Panc1 (cell line): ENCODE results near the gene TBC1D22A. TPM values are rescaled to one million over a fixed set of nuclear protein-coding genes. Genes with fewer than 3 reads are reported as not detected.

Experiments used
- ATAC-seq: fragments of 200-7000 bp; cut with Tn5 transposase; 2 replicates; pipeline ENCODE4 v1.9.1; 2020; ENCODE audit warnings: mild to moderate bottlenecking, moderate library complexity
- BruUV-seq: library from RNA; stranded (reverse); fragments of 400-500 nt; replicated peaks from 2 replicates; lab custom pipeline; 2021; lab: Mats Ljungman, UMichigan
- CTCF ChIA-PET: fragments of 300-600 bp; sonication (Branson Sonifier 250); formaldehyde crosslinking; loops from one replicate; lab custom pipeline; 2022; ENCODE audit warnings: antibody characterized with exemption; lab: Charles Lee
- POLR2A ChIA-PET: fragments of 300-600 bp; sonication (Branson Sonifier 250); formaldehyde crosslinking; loops from one replicate; lab custom pipeline; 2022; ENCODE audit warnings: antibody characterized with exemption; lab: Charles Lee
- DNase-seq: peaks from one replicate; pipeline ENCODE4 v3.0.0-alpha.2; 2010; ENCODE audit warnings: low read depth, low spot score
- H3K27ac ChIP-seq: 2 replicates; pipeline ENCODE4 v1.5.1; 2011; ENCODE audit warnings: mild to moderate bottlenecking, low read length, inconsistent platforms
- H3K27me3 ChIP-seq: fragments of 200-500 bp; sonication (Bioruptor generic); 2 replicates; pipeline ENCODE4 v1.6.0; 2014; ENCODE audit warnings: low read length, inconsistent platforms; ENCODE audit not compliant: control insufficient read depth, insufficient read depth
- H3K36me3 ChIP-seq: fragments of 200-500 bp; sonication (Bioruptor generic); 2 replicates; pipeline ENCODE4 v1.5.1; 2014; ENCODE audit warnings: inconsistent platforms, mild to moderate bottlenecking, low read length, moderate library complexity; ENCODE audit not compliant: control insufficient read depth, insufficient read depth
- H3K4me1 ChIP-seq: 2 replicates; pipeline ENCODE4 v1.5.1; 2011; ENCODE audit warnings: inconsistent platforms, mild to moderate bottlenecking, low read length, moderate library complexity; ENCODE audit not compliant: control insufficient read depth, insufficient read depth
- H3K4me3 ChIP-seq, 2 experiments: 2 replicates each; pipeline ENCODE4 v1.5.1; 2011 to 2012; ENCODE audit warnings: low read depth in 2 of 2, low read length in 2 of 2, mild to moderate bottlenecking in 2 of 2, inconsistent platforms in 1 of 2, moderate library complexity in 1 of 2
- H3K9me3 ChIP-seq: fragments of 200-500 bp; sonication (Bioruptor generic); 2 replicates; pipeline ENCODE4 v1.5.1; 2014; ENCODE audit warnings: low read depth, mild to moderate bottlenecking, inconsistent platforms, low read length, moderate library complexity; ENCODE audit not compliant: control insufficient read depth, insufficient read depth
- POLR2AphosphoS5 ChIP-seq: IDR thresholded peaks from 2 replicates; pipeline ENCODE4 v1.6.1; 2012; ENCODE audit warnings: mild to moderate bottlenecking, low read depth, low read length, moderate library complexity
- SIN3A ChIP-seq: IDR thresholded peaks from 2 replicates; pipeline ENCODE4 v1.6.1; 2012; ENCODE audit warnings: low read depth, mild to moderate bottlenecking, low read length, moderate library complexity, borderline replicate concordance; ENCODE audit not compliant: insufficient read depth
- TCF7L2 ChIP-seq: IDR thresholded peaks from 2 replicates; pipeline ENCODE4 v1.6.1; 2011; ENCODE audit warnings: mild to moderate bottlenecking, low read depth, low read length, inconsistent platforms
- in situ Hi-C: cut with HindIII; loops from 2 replicates; pipeline ENCODE4 v1.10.0; 2016; ENCODE audit warnings: low sequenced_read_pairs, low pct_unique_long_range_greater_than_20kb
- intact Hi-C: fragments of 100-400 bp; cut with micrococcal nuclease; formaldehyde crosslinking; loops from one replicate; pipeline ENCODE4 v1.10.0; 2022; ENCODE audit not compliant: unreplicated experiment
- total RNA-seq: library from RNA; stranded (reverse); gene quantifications from one replicate; pipeline ENCODE4 v1.2.1, GENCODE V29; 2021; ENCODE audit not compliant: unreplicated experiment
- TF ChIP-seq, protein P1 (sequence below), 2 experiments: IDR thresholded peaks; 2 replicates each; pipeline ENCODE4 v1.6.1; 2011 to 2012; ENCODE audit warnings: low read depth in 2 of 2, control low read depth in 1 of 2, low read length in 1 of 2, mild to moderate bottlenecking in 1 of 2, moderate library complexity in 1 of 2; ENCODE audit not compliant: insufficient read depth in 1 of 2
- TF ChIP-seq, protein P2 (sequence below): fragments of 450-650 bp; IDR thresholded peaks from 2 replicates; pipeline ENCODE4 v1.5.1; 2017; ENCODE audit warnings: mild to moderate bottlenecking

TBC1D22A gene
- total RNA-seq, 1 experiment from 2014 or later = 28.7 TPM

DNA sequence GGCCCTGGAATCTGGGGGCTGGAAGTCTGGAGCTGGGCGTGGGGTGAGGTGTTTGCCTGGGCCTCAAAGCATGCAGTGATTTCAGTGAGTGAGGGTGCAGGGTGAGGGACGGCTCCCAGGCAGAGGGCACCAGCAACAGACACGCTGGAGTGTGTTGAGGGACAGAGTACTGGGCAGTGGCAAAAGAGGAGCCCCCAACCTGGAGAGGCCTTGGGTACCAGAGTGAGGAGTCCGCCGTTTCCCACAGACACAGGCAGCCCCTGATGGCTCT, 12.0 kb upstream of the TBC1D22A start:
- H3K4me1 ChIP-seq = peaks cover 12% of the 10 kb centered on the region
- H3K36me3 ChIP-seq = no peaks in the 10 kb centered on the region
- ATAC-seq (no peak), DNase-seq (no peak)
- no peaks in the 10 kb centered on the region for H3K9me3 ChIP-seq
- in situ Hi-C loops = no loop called here
- intact Hi-C loops = no loop called here
- no peaks in the 10 kb centered on the region for H3K27me3 ChIP-seq
- ChIA-PET CTCF (no interaction called here), POLR2A (no interaction called here)
- no peak overlapping the region for H3K4me3 ChIP-seq
- no TSS peak for BruUV-seq
- TF ChIP-seq, protein P1, sequence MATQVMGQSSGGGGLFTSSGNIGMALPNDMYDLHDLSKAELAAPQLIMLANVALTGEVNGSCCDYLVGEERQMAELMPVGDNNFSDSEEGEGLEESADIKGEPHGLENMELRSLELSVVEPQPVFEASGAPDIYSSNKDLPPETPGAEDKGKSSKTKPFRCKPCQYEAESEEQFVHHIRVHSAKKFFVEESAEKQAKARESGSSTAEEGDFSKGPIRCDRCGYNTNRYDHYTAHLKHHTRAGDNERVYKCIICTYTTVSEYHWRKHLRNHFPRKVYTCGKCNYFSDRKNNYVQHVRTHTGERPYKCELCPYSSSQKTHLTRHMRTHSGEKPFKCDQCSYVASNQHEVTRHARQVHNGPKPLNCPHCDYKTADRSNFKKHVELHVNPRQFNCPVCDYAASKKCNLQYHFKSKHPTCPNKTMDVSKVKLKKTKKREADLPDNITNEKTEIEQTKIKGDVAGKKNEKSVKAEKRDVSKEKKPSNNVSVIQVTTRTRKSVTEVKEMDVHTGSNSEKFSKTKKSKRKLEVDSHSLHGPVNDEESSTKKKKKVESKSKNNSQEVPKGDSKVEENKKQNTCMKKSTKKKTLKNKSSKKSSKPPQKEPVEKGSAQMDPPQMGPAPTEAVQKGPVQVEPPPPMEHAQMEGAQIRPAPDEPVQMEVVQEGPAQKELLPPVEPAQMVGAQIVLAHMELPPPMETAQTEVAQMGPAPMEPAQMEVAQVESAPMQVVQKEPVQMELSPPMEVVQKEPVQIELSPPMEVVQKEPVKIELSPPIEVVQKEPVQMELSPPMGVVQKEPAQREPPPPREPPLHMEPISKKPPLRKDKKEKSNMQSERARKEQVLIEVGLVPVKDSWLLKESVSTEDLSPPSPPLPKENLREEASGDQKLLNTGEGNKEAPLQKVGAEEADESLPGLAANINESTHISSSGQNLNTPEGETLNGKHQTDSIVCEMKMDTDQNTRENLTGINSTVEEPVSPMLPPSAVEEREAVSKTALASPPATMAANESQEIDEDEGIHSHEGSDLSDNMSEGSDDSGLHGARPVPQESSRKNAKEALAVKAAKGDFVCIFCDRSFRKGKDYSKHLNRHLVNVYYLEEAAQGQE (IDR thresholded peaks at IDR 0.05; ENCODE audit: insufficient read depth in 1 of 2, low read depth in 2 of 2, low read length in 1 of 2) = no peak
- TF ChIP-seq TCF7L2 (no peak), POLR2AphosphoS5 (no peak), SIN3A (no peak)
- TF ChIP-seq, protein P2, sequence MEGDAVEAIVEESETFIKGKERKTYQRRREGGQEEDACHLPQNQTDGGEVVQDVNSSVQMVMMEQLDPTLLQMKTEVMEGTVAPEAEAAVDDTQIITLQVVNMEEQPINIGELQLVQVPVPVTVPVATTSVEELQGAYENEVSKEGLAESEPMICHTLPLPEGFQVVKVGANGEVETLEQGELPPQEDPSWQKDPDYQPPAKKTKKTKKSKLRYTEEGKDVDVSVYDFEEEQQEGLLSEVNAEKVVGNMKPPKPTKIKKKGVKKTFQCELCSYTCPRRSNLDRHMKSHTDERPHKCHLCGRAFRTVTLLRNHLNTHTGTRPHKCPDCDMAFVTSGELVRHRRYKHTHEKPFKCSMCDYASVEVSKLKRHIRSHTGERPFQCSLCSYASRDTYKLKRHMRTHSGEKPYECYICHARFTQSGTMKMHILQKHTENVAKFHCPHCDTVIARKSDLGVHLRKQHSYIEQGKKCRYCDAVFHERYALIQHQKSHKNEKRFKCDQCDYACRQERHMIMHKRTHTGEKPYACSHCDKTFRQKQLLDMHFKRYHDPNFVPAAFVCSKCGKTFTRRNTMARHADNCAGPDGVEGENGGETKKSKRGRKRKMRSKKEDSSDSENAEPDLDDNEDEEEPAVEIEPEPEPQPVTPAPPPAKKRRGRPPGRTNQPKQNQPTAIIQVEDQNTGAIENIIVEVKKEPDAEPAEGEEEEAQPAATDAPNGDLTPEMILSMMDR = no peak
- no peak overlapping the region for H3K27ac ChIP-seq

DNA sequence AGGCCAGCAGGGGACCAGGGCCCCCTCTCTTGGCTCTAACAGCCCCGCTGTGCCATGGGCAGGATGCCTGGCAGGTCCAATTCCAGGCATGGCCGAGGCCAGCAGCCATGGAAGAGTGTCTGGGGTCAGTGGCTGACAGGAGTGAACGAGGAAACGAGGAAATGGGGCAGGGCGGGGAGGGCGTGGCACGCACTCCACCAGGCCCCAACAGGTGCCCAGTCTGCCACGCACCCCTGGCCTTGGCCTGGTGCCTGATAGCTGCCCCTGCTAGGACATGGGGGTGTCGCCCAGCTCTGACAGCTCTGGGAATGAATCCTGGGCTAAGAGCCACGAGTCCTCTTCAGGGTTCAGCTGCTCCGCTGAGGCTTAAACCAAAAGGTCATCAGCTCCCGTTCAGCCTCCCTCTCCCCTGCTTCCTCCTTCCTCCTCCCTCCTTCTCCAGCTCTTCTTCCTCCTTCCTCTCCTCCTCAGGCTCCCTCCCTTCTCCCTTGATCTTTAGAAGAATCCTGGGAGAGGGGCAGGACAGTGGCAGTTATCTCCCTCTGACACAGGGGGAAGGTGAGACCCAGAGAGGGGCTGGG, 11.5 kb upstream of the TBC1D22A start:
- TF ChIP-seq, protein P1 (IDR thresholded peaks at IDR 0.05; ENCODE audit: insufficient read depth in 1 of 2, low read depth in 2 of 2, low read length in 1 of 2) = no peak
- no peaks in the 10 kb centered on the region for H3K36me3 ChIP-seq
- no peaks in the 10 kb centered on the region for H3K27me3 ChIP-seq
- no peak overlapping the region for H3K4me3 ChIP-seq
- ATAC-seq (no peak), DNase-seq (no peak)
- H3K27ac ChIP-seq = no peak overlapping the region
- in situ Hi-C loops (no loop called here), intact Hi-C loops (no loop called here)
- BruUV-seq = no TSS peak
- ChIA-PET CTCF (no interaction called here), POLR2A (no interaction called here)
- peaks cover 12% of the 10 kb centered on the region for H3K4me1 ChIP-seq
- H3K9me3 ChIP-seq = no peaks in the 10 kb centered on the region
